ENCODE measurements around the gene TSPAN7. TPM values are rescaled to one million over a fixed set of nuclear protein-coding genes. Genes with fewer than 3 reads are reported as not detected.

The TSPAN7 gene
- total RNA-seq, 1 experiment from 2014 or later, result 3.5 TPM

GRCh38 chrX:38552721-38553120, 8.6 kb upstream of the TSPAN7 start:
- no peak overlapping the region for H3T11ph ChIP-seq (ENCODE audit: low read length)
- no peaks in the 10 kb centered on the region for H3K27me3 ChIP-seq (ENCODE audit: insufficient read depth, low read length)
- no peak overlapping the region for H3K4me3 Mint-ChIP-seq
- H3K14ac ChIP-seq (ENCODE audit: insufficient read depth, low read length), result no peak overlapping the region
- no peak overlapping the region for H3K27ac Mint-ChIP-seq
- H3K4me1 Mint-ChIP-seq, result peaks cover 0 to 3% of the 10 kb centered on the region in 2 experiments; a peak in 2 of 4 replicates
- no peak overlapping the region for H2BK12ac ChIP-seq (ENCODE audit: insufficient read length, low read depth, low read length)
- no peak overlapping the region for H3K56ac ChIP-seq (ENCODE audit: insufficient read length, low read depth, low read length)
- H2BK15ac ChIP-seq (ENCODE audit: low read depth, low read length), result no peak overlapping the region
- no peak overlapping the region for H4K5ac ChIP-seq (ENCODE audit: insufficient read length, low read depth, low read length)
- no peak overlapping the region for H2AFZ ChIP-seq (ENCODE audit: low read length)
- no peaks in the 10 kb centered on the region for H3K23me2 ChIP-seq (ENCODE audit: insufficient read length, low read depth, low read length, poor library complexity, severe bottlenecking)
- no peak overlapping the region for H4K8ac ChIP-seq (replicated peaks; ENCODE audit: insufficient read length, low read depth, low read length)
- H3K36me3 Mint-ChIP-seq (ENCODE audit: insufficient read depth in 1 of 3, low read depth in 3 of 3), result peaks cover 0 to 3% (median 2%) of the 10 kb centered on the region in 3 experiments; a peak in 2 of 7 replicates
- no peak for TF ChIP-seq CTCF (conservative IDR thresholded peaks at IDR 0.05)
- H3K9me3 ChIP-seq (ENCODE audit: control insufficient read depth, low read depth, low read length), result no peaks in the 10 kb centered on the region
- no peak overlapping the region for H3K23ac ChIP-seq (ENCODE audit: insufficient read length, low read depth, low read length)
- H4K91ac ChIP-seq (ENCODE audit: insufficient read length, low read depth, low read length), result no peak overlapping the region
- no peaks in the 10 kb centered on the region for H4K20me1 ChIP-seq (ENCODE audit: control insufficient read depth, insufficient read depth, insufficient read length)
- no peak overlapping the region for H2BK20ac ChIP-seq (ENCODE audit: low read depth, low read length, poor library complexity, severe bottlenecking)
- no peak overlapping the region for H3K27ac ChIP-seq (ENCODE audit: insufficient read length, low read depth, low read length)
- no peak overlapping the region for H3K4ac ChIP-seq (ENCODE audit: low read depth, low read length)
- no peak overlapping the region for H2BK120ac ChIP-seq (ENCODE audit: low read depth, low read length, poor library complexity, severe bottlenecking)
- H3K4me2 ChIP-seq (ENCODE audit: insufficient read depth, insufficient read length, low read length), result no peak overlapping the region
- no peaks in the 10 kb centered on the region for H3K79me2 ChIP-seq (ENCODE audit: insufficient read depth, low read length)
- no peak overlapping the region for H3K18ac ChIP-seq (ENCODE audit: insufficient read length, low read depth, low read length)
- peaks cover 56 to 64% of the 10 kb centered on the region in 2 experiments for H3K9me3 Mint-ChIP-seq
- no peaks in the 10 kb centered on the region for H3K27me3 Mint-ChIP-seq (ENCODE audit: low read depth)
- WGBS (ENCODE audit: extremely low coverage, insufficient read length, low lambda C conversion rate), result no CpG with 5 or more reads among the region's 1 CpG
- no peak overlapping the region for H2BK5ac ChIP-seq (ENCODE audit: insufficient read length, low read length)
- H2AK5ac ChIP-seq (ENCODE audit: insufficient read length, low read length), result no peak overlapping the region
- H3K9ac ChIP-seq (ENCODE audit: extremely low read depth, insufficient read length, low read length), result no peak overlapping the region
- DNase-seq, result no peak
- no peaks in the 10 kb centered on the region for H3K4me1 ChIP-seq (ENCODE audit: insufficient read depth, low read length)
- H3K79me1 ChIP-seq (ENCODE audit: insufficient read depth, low read depth, low read length, poor library complexity, severe bottlenecking), result no peaks in the 10 kb centered on the region

Measured in H9 (cell line).